Measurements from ENCODE around the gene SLC35A3.

Gene SLC35A3

DNA sequence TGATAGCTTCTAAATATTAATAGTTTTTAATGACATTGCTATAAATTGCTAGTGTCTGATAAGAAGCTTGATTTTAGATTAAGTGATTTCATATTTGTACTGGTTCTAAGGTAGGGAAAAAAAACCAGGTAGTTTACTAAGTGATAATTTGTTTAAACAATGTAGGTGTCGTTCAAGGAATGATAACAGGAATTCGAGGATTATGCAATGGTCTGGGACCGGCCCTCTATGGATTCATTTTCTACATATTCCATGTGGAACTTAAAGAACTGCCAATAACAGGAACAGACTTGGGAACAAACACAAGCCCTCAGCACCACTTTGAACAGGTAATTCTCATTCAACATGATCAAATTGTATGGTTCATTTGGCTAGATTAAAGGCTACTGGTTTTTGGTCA, 110.5 kb downstream of the SLC35A3 start:
- DNase-seq = no peak
